Fibroblast of mammary gland (primary cell): ENCODE measurements around the gene PRDM16.

ENCODE experiments used
- DNase-seq: peaks from one replicate; pipeline ENCODE4 v3.0.0-alpha.2; 2010; ENCODE audit warnings: low read depth
- H3K4me3 ChIP-seq: 2 replicates; pipeline ENCODE4 v1.5.1; 2011; ENCODE audit warnings: low read depth, mild to moderate bottlenecking, low read length, moderate library complexity; ENCODE audit not compliant: control insufficient read depth
- TF ChIP-seq, protein P1 (sequence below): conservative IDR thresholded peaks from 2 replicates; pipeline ENCODE4 v1.5.1; 2011; ENCODE audit warnings: low read depth, low read length, inconsistent platforms; ENCODE audit not compliant: control insufficient read depth, insufficient read depth

PRDM16 gene

DNA sequence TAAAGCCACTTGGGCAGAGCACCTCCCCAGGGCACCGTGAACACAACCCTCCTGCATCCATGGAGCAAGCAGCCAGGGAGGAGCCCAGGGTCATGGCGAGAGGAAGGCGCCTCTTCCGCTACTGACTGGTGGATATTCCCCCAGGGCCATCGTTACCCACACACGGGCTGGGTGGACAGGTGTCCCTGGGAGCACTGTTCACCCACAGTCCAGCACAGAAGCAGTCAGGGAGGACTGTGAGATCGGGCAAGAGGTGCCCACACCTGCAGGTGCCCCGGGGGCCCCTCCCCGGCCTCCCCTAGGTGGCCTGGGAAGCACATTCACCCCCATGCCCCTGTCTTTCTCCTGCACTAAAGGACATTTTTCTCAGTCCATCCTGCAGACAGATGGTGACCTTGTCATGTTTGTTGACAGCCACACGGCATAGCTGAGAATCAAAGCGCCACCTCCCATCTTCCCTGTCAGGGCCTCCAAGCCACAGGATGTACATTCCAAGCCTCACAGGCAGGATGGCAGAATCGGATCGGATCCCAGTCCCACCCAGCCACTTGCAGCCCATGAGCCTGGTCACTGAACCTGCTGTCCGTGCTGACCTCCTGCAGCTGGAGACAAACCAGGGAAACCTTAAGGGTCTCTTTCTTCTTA lies 160.2 kb downstream of the PRDM16 start:
- H3K4me3 ChIP-seq, result no peak overlapping the region
- no peak for DNase-seq
- TF ChIP-seq, protein P1, sequence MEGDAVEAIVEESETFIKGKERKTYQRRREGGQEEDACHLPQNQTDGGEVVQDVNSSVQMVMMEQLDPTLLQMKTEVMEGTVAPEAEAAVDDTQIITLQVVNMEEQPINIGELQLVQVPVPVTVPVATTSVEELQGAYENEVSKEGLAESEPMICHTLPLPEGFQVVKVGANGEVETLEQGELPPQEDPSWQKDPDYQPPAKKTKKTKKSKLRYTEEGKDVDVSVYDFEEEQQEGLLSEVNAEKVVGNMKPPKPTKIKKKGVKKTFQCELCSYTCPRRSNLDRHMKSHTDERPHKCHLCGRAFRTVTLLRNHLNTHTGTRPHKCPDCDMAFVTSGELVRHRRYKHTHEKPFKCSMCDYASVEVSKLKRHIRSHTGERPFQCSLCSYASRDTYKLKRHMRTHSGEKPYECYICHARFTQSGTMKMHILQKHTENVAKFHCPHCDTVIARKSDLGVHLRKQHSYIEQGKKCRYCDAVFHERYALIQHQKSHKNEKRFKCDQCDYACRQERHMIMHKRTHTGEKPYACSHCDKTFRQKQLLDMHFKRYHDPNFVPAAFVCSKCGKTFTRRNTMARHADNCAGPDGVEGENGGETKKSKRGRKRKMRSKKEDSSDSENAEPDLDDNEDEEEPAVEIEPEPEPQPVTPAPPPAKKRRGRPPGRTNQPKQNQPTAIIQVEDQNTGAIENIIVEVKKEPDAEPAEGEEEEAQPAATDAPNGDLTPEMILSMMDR, result no peak

DNA sequence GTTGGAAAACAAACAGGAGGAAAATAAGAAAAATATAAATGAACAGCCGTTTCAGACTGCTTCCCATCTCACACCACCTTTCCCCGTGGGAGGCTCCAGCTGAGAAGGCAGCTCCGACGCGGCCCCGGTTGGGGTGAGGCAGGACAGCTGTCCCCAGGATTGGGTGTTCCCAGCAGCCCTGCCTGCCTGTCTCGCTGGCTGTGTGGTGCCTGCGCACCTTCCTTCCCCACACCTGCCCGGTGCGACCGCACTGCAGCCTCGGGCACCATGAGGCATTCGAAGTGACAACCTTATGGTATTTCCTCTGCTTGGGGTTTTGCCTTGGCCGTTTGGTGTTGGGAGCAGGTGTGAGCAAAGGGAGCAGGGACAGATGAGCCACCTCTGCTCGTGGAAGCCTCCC lies 161.6 kb downstream of the PRDM16 start:
- H3K4me3 ChIP-seq, result no peak overlapping the region
- no peak for DNase-seq
- TF ChIP-seq, protein P1, result no peak

DNA sequence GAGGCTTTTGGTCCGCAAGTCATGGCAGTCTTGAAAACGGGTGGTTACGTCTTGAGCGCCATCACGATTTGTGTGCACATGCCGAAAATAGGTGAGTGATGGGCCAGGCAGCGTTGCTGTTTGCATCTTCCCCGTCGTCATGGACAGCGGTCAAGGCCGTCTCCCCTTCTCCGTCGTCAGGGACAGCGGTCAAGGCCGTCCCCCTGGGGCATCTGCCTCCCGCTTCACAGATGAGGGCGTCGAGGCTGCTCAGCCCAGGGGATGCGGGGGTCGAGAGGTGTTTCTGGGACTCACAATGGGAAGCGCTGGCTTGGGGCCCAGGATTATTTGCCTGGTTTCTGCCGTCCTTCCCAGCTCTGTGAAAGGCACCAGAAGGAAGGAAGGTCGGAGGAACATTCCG lies 162.2 kb downstream of the PRDM16 start:
- no peak overlapping the region for H3K4me3 ChIP-seq
- TF ChIP-seq, protein P1, result no peak
- no peak for DNase-seq

DNA sequence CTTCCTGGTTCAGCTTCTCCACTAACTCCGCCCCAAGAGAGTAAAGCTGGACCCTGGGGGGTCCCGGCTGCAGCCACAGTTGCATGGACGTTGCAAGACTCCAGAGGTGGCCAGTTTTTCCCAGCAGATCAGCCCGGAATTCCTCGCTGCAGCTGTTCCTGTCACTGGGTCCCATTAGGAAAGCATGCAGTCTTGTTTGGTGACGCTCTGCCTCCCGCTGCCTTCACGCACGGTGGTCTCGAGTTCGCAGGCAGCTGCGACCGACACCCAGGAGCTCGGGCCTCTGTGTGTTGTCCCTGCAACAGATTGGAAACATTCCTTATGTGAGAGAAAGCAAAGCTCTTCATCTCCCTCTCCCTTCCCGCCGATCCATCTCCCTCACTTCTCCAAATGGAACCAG lies 162.8 kb downstream of the PRDM16 start:
- TF ChIP-seq, protein P1, result no peak
- no peak overlapping the region for H3K4me3 ChIP-seq
- no peak for DNase-seq

DNA sequence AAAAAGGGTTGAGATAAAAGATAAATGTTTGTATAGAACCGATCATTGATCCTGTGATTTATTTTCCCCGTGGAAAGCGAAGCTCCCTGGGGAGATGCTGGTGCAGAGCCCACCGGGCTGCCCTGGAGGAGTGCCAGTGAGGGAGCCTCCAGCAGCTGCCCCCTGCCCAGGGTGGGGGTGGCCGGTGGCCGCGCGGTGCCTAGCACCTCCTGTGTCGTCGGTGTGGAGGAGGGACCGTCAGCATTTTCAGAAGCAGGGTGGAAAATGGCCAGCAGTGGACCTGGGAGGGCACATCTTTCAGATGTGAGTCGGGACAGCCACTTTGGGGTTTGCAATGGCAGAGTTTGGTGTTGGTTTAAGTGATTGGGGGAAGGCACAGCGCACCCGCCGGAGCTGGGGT lies 164.0 kb downstream of the PRDM16 start:
- no peak for DNase-seq
- TF ChIP-seq, protein P1, result no peak
- no peak overlapping the region for H3K4me3 ChIP-seq

DNA sequence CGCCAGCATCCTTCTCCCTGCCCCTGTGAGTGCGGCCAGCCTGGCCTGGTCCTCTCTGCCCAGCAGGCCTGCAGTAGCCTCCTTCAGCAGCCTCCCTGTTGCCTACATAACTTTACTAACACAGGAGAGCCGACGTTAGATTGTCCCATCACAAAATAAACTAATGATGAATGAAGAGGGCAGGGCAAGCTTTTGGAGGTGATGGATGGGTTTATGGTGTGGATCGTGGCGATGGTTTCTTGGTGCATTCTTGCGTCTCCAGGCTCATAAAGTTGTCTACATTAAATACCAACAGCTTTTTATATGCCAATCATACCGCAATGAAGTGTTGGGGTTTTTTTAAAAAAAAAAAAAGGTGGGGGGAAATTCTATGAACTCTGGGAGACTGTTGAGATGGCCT lies 164.5 kb downstream of the PRDM16 start:
- TF ChIP-seq, protein P1, result no peak
- no peak for DNase-seq
- no peak overlapping the region for H3K4me3 ChIP-seq

DNA sequence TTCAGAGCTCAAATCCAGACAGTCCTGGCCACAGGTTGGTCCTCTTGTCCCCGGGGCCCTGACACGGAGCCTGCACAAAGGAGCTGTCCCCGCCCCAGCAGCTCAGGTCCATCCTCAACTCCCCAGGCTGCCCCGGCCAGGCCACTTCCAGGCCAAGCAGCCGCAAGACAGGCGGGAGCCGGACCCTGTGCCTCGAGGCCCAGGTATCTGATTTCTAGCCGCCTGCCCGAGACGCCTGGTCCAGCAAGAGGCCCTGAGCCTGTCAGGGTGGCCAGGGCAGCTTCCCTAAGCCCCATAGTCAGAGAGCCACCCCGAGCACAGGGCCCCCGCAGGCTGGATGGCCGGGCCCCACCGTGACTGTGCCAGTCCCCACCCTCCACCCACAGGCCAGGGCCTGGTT lies 165.3 kb downstream of the PRDM16 start:
- TF ChIP-seq, protein P1, result no peak
- DNase-seq, result no peak
- no peak overlapping the region for H3K4me3 ChIP-seq
